ENCODE measurements around the gene PRF1. TPM values are rescaled to one million over a fixed set of nuclear protein-coding genes. Genes with fewer than 3 reads are reported as not detected.
"Not testable (repeated sequence)": the region's sequence is repeated elsewhere in the genome, so short reads cannot be mapped to it uniquely, and the experiment has no call there.

The PRF1 gene
- total and polyA plus RNA-seq, 7 donors, result 0.33 to 3.4 (median 1.6) TPM

GRCh38 chr10:70649526-70649925 is 47.0 kb upstream of the PRF1 start:
- Histone ChIP-seq H3K27ac (no peak overlapping the region), H3K4me3 (no peak overlapping the region), H3K4me1 (no peaks in the 10 kb centered on the region), H3K27me3 (ENCODE audit: insufficient read depth in 3 of 3, low read length in 2 of 3) (no peaks in the 10 kb centered on the region), H3K9me3 (no peaks in the 10 kb centered on the region), H3K36me3 (ENCODE audit: insufficient read depth in 1 of 2, low read depth in 1 of 2) (no peaks in the 10 kb centered on the region)
- ATAC-seq, result no peak
- TF ChIP-seq, protein P1, sequence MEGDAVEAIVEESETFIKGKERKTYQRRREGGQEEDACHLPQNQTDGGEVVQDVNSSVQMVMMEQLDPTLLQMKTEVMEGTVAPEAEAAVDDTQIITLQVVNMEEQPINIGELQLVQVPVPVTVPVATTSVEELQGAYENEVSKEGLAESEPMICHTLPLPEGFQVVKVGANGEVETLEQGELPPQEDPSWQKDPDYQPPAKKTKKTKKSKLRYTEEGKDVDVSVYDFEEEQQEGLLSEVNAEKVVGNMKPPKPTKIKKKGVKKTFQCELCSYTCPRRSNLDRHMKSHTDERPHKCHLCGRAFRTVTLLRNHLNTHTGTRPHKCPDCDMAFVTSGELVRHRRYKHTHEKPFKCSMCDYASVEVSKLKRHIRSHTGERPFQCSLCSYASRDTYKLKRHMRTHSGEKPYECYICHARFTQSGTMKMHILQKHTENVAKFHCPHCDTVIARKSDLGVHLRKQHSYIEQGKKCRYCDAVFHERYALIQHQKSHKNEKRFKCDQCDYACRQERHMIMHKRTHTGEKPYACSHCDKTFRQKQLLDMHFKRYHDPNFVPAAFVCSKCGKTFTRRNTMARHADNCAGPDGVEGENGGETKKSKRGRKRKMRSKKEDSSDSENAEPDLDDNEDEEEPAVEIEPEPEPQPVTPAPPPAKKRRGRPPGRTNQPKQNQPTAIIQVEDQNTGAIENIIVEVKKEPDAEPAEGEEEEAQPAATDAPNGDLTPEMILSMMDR (IDR thresholded peaks at IDR 0.05), result no peak
- intact Hi-C loops (cut with DNase I), result no loop called here
- no peak for DNase-seq
- WGBS, 3 donors, result 71 to 86% (median 82%) methylated on average over 4 of the region's 4 CpGs

DNA sequence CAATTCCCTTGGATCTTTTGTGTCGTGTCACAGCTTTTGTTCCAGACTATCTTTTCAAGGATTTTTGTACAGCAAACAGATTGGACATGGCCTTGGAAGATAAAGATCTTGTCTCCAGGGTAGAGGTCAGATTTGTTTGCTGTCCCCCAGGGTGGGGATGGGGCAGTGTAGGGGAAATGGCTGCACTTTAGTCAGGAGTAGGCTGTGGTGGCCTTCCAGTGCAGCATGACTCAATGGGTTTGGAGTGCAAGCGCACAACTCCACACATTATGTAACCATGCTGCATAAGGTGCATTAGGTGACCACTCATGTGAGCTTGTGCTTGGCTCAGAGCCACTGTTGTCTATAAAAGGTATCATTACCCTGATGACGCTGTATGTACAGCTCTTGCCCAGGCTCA is 45.9 kb upstream of the PRF1 start:
- Histone ChIP-seq H3K4me3 (no peak overlapping the region), H3K27ac (no peak overlapping the region), H3K27me3 (ENCODE audit: insufficient read depth in 3 of 3, low read length in 2 of 3) (no peaks in the 10 kb centered on the region), H3K4me1 (no peaks in the 10 kb centered on the region), H3K36me3 (ENCODE audit: insufficient read depth in 1 of 2, low read depth in 1 of 2) (no peaks in the 10 kb centered on the region), H3K9me3 (no peaks in the 10 kb centered on the region)
- intact Hi-C loops (cut with DNase I), result no loop called here
- TF ChIP-seq, protein P1 (IDR thresholded peaks at IDR 0.05), result no peak
- 95 to 98% (median 96%) methylated on average over 3 of the region's 3 CpGs for WGBS, 3 donors
- ATAC-seq (no peak), DNase-seq (no peak)

- no peak overlapping the region for H3K27ac ChIP-seq
- TF ChIP-seq, protein P1 (IDR thresholded peaks at IDR 0.05), result no peak
- ATAC-seq (no peak), DNase-seq (no peak)
- no peak overlapping the region for H3K4me3 ChIP-seq
- no peaks in the 10 kb centered on the region for H3K27me3 ChIP-seq (ENCODE audit: insufficient read depth in 3 of 3, low read length in 2 of 3)
- intact Hi-C loops (cut with DNase I), result no loop called here
- no peaks in the 10 kb centered on the region for H3K36me3 ChIP-seq (ENCODE audit: insufficient read depth in 1 of 2, low read depth in 1 of 2)
- H3K9me3 ChIP-seq, result no peaks in the 10 kb centered on the region
- WGBS, 3 donors, result 64 to 98% (median 64%) methylated on average over 2 to 3 of the region's 3 CpGs
- H3K4me1 ChIP-seq, result no peaks in the 10 kb centered on the region
Measured at GRCh38 chr10:70647086-70647485, 44.5 kb upstream of the PRF1 start.

DNA sequence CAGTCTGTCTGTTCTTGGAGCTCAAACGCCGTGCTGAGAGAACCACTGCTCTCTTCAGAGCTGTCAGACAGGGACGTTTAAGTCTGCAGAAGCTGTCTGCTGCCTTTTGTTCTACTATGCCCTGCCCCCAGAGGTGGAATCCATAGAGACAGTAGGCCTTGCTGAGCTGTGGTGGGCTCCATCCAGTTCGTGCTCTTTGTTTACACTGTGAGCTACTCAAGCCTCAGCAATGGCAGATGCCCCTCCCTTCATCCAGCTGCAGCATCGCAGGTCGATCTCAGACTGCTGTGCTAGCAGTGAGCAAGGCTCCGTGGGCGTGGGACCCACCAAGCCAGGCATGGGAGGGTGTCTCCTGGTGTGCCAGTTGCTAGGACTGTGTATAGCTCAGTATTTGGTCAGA is 42.4 kb upstream of the PRF1 start:
- H3K27me3 ChIP-seq (ENCODE audit: insufficient read depth in 3 of 3, low read length in 2 of 3); H3K4me1 ChIP-seq; H3K9me3 ChIP-seq; intact Hi-C loops (cut with DNase I); DNase-seq; H3K4me3 ChIP-seq; H3K27ac ChIP-seq; H3K36me3 ChIP-seq (ENCODE audit: insufficient read depth in 1 of 2, low read depth in 1 of 2); ATAC-seq: not testable (repeated sequence)
- WGBS, 3 donors, result 67 to 70% (median 69%) methylated on average over 7 to 8 of the region's 8 CpGs

DNA sequence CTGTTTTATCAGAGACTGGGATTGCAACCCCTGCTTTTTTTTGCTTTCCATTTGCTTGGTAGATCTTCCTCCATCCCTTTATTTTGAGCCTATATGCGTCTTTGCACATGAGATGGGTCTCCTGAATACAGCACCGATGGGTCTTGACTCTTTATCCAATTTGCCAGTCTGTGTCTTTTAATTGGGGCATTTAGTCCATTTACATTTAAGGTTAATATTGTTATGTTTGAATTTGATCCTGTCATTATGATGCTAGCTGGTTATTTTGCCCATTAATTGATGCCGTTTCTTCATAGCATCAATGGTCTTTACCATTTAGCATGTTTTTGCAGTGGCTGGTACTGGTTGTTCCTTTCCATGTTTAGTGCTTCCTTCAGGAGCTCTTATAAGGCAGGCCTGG is 40.7 kb upstream of the PRF1 start:
- intact Hi-C loops (cut with DNase I); H3K36me3 ChIP-seq (ENCODE audit: insufficient read depth in 1 of 2, low read depth in 1 of 2): not testable (repeated sequence)
- WGBS, 3 donors, result 98 to 99% (median 99%) methylated on average over 3 of the region's 3 CpGs

GRCh38 chr10:70639640-70640383 is 37.3 kb upstream of the PRF1 start:
- DNase-seq; ATAC-seq; H3K4me3 ChIP-seq; H3K4me1 ChIP-seq; H3K9me3 ChIP-seq; H3K27me3 ChIP-seq (ENCODE audit: insufficient read depth in 3 of 3, low read length in 2 of 3); intact Hi-C loops (cut with DNase I); H3K36me3 ChIP-seq (ENCODE audit: insufficient read depth in 1 of 2, low read depth in 1 of 2); H3K27ac ChIP-seq: not testable (repeated sequence)
- 81 to 86% (median 86%) methylated on average over 7 of the region's 7 CpGs for WGBS, 3 donors

More for the DNA sequence above, 40.7 kb upstream of the PRF1 start:
- not testable (repeated sequence) for H3K4me1 ChIP-seq; ATAC-seq; H3K9me3 ChIP-seq; H3K4me3 ChIP-seq; DNase-seq; H3K27me3 ChIP-seq (ENCODE audit: insufficient read depth in 3 of 3, low read length in 2 of 3); H3K27ac ChIP-seq

- WGBS, 3 donors, result 94 to 96% (median 96%) methylated on average over 5 of the region's 5 CpGs
- ATAC-seq; H3K36me3 ChIP-seq (ENCODE audit: insufficient read depth in 1 of 2, low read depth in 1 of 2); H3K4me1 ChIP-seq; intact Hi-C loops (cut with DNase I); H3K9me3 ChIP-seq; H3K4me3 ChIP-seq; H3K27ac ChIP-seq; DNase-seq; H3K27me3 ChIP-seq (ENCODE audit: insufficient read depth in 3 of 3, low read length in 2 of 3): not testable (repeated sequence)
Measured at GRCh38 chr10:70634515-70634914, 32.0 kb upstream of the PRF1 start.
